D341Med (cell line): Measurements from ENCODE around the gene SFPQ.
"Not testable (repeated sequence)": the region's sequence is repeated elsewhere in the genome, so short reads cannot be mapped to it uniquely, and the experiment has no call there.

Experiments
- DNase-seq: peaks from one replicate; pipeline ENCODE4 v3.0.0; 2012; ENCODE audit warnings: low spot score

The SFPQ gene

GRCh38 chr1:35192853-35193664 is at the start of gene SFPQ:
TSS of gene SFPQ (minus strand) at chr1:35193145. CDS start at chr1:35193049, 96 bp downstream.
- DNase-seq: peak; percentile 92

- not testable (repeated sequence) for DNase-seq
Observed at GRCh38 chr1:35236772-35237171, 43.8 kb upstream of the SFPQ start.

- no peak for DNase-seq
Observed at GRCh38 chr1:35231287-35231686, 38.3 kb upstream of the SFPQ start.

GRCh38 chr1:35229587-35230360 is 36.8 kb upstream of the SFPQ start:
- no peak for DNase-seq

- no peak for DNase-seq
Observed at GRCh38 chr1:35226546-35226945, 33.6 kb upstream of the SFPQ start.

GRCh38 chr1:35223084-35223630 is 30.2 kb upstream of the SFPQ start:
- no peak for DNase-seq

- no peak for DNase-seq
Observed at GRCh38 chr1:35222322-35223083, 29.6 kb upstream of the SFPQ start.

- DNase-seq: peak; percentile 55
Observed at GRCh38 chr1:35220976-35221375, 28.0 kb upstream of the SFPQ start.

GRCh38 chr1:35215346-35215745 is 22.4 kb upstream of the SFPQ start:
- DNase-seq: no peak

GRCh38 chr1:35211120-35211414 is 18.1 kb upstream of the SFPQ start:
- no peak for DNase-seq

GRCh38 chr1:35210321-35211119 is 17.6 kb upstream of the SFPQ start:
- no peak for DNase-seq

GRCh38 chr1:35203295-35203694 is 10.3 kb upstream of the SFPQ start:
- DNase-seq: no peak

- DNase-seq: peak; percentile 77
Observed at GRCh38 chr1:35202048-35202719, 9.2 kb upstream of the SFPQ start.

GRCh38 chr1:35201631-35202030 is 8.7 kb upstream of the SFPQ start:
- DNase-seq: no peak

- peak; percentile 92 for DNase-seq
Observed at GRCh38 chr1:35192056-35192852, 691 bp downstream of the SFPQ start.

GRCh38 chr1:35191429-35192055 is 1.4 kb downstream of the SFPQ start:
- no peak for DNase-seq

- no peak for DNase-seq
Observed at GRCh38 chr1:35190784-35191183, 2.2 kb downstream of the SFPQ start.

GRCh38 chr1:35188578-35189392 is 4.2 kb downstream of the SFPQ start:
- DNase-seq: no peak

GRCh38 chr1:35187816-35188342 is 5.1 kb downstream of the SFPQ start:
- DNase-seq: no peak
